IMR-90 (cell line): ENCODE results near the gene CXXC4. TPM values are rescaled to one million over a fixed set of nuclear protein-coding genes. Genes with fewer than 3 reads are reported as not detected.

Source experiments
- ATAC-seq: fragments of 200-7000 bp; cut with Tn5 transposase; 2 replicates; pipeline ENCODE4 v1.9.1; 2020; ENCODE audit warnings: low read depth, mild to moderate bottlenecking, moderate library complexity
- BruUV-seq: library from RNA; stranded (reverse); fragments of 400-500 nt; replicated peaks from 2 replicates; lab custom pipeline; 2021; lab: Mats Ljungman, UMichigan
- CTCF ChIA-PET: fragments of 300-600 bp; formaldehyde crosslinking; extraction: SDS; loops from one replicate; lab custom pipeline; 2021; ENCODE audit warnings: antibody characterized with exemption; lab: Yijun Ruan, JAX
- POLR2A ChIA-PET: fragments of 300-600 bp; sonication (Branson Sonifier 250); formaldehyde crosslinking; loops from one replicate; lab custom pipeline; 2022; ENCODE audit warnings: antibody characterized with exemption; ENCODE audit not compliant: unreplicated experiment; lab: Charles Lee
- DNase-seq: peaks from one replicate; pipeline ENCODE4 v3.0.0; 2013
- H2AFZ ChIP-seq: replicated peaks from 2 replicates; pipeline ENCODE3; 2013; ENCODE audit warnings: low read length, mild to moderate bottlenecking; ENCODE audit not compliant: poor library complexity
- H2AK5ac ChIP-seq: 2 replicates; pipeline ENCODE4 v1.6.1; 2013; ENCODE audit warnings: low read depth, low read length, inconsistent platforms
- H2AK9ac ChIP-seq: replicated peaks from 2 replicates; pipeline ENCODE3; 2013; ENCODE audit warnings: mild to moderate bottlenecking, low read depth, low read length, moderate library complexity; ENCODE audit not compliant: poor library complexity
- H2BK120ac ChIP-seq: 2 replicates; pipeline ENCODE4 v1.6.1; 2013; ENCODE audit warnings: low read depth, low read length, inconsistent platforms
- H2BK15ac ChIP-seq: 3 replicates; pipeline ENCODE4 v1.6.1; 2013; ENCODE audit warnings: low read depth, low read length, inconsistent platforms
- H2BK20ac ChIP-seq: 2 replicates; pipeline ENCODE4 v1.6.1; 2013; ENCODE audit warnings: low read depth, mild to moderate bottlenecking, inconsistent platforms, low read length, moderate library complexity
- H2BK5ac ChIP-seq: 2 replicates; pipeline ENCODE4 v1.6.1; 2013; ENCODE audit warnings: mild to moderate bottlenecking, low read depth, low read length, inconsistent platforms; ENCODE audit not compliant: poor library complexity, severe bottlenecking
- H3K14ac ChIP-seq: replicated peaks from 2 replicates; pipeline ENCODE4 v1.6.1; 2013; ENCODE audit warnings: low read depth, low read length, inconsistent platforms
- H3K18ac ChIP-seq: 2 replicates; pipeline ENCODE4 v1.6.1; 2013; ENCODE audit warnings: low read depth, low read length, control low read depth
- H3K23ac ChIP-seq: 2 replicates; pipeline ENCODE4 v1.6.1; 2013; ENCODE audit warnings: low read depth, low read length, inconsistent platforms
- H3K27ac ChIP-seq: 2 replicates; pipeline ENCODE4 v1.5.1; 2013; ENCODE audit warnings: mild to moderate bottlenecking, control low read depth, low read length; ENCODE audit not compliant: insufficient read depth
- H3K27me3 ChIP-seq: 2 replicates; pipeline ENCODE4 v1.6.1; 2013; ENCODE audit warnings: low read length; ENCODE audit not compliant: control insufficient read depth, insufficient read depth
- H3K36me3 ChIP-seq: 2 replicates; pipeline ENCODE4 v1.6.1; 2013; ENCODE audit warnings: low read length, mixed read lengths; ENCODE audit not compliant: control insufficient read depth, insufficient read depth
- H3K4ac ChIP-seq: 2 replicates; pipeline ENCODE4 v1.6.1; 2013; ENCODE audit warnings: low read depth, low read length, inconsistent platforms
- H3K4me1 ChIP-seq: 2 replicates; pipeline ENCODE4 v1.6.1; 2013; ENCODE audit warnings: low read length, mixed read lengths; ENCODE audit not compliant: control insufficient read depth, insufficient read depth
- H3K4me2 ChIP-seq: 2 replicates; pipeline ENCODE4 v1.6.1; 2013; ENCODE audit warnings: low read depth, mild to moderate bottlenecking, control low read depth, low read length, moderate library complexity
- H3K4me3 ChIP-seq: 2 replicates; pipeline ENCODE4 v1.5.1; 2013; ENCODE audit warnings: low read depth, mild to moderate bottlenecking, control low read depth, low read length, moderate library complexity; ENCODE audit not compliant: insufficient read depth
- H3K56ac ChIP-seq: 2 replicates; pipeline ENCODE4 v1.6.1; 2013; ENCODE audit warnings: low read length, inconsistent platforms; ENCODE audit not compliant: insufficient read depth; ENCODE audit errors: extremely low read depth
- H3K79me1 ChIP-seq, 2 experiments: 2 replicates each; pipeline ENCODE4 v1.6.1; 2013; ENCODE audit warnings: low read length in 2 of 2, inconsistent platforms in 1 of 2, low read depth in 1 of 2
- H3K9ac ChIP-seq: 2 replicates; pipeline ENCODE4 v1.6.1; 2013; ENCODE audit warnings: low read depth, low read length, control low read depth
- H3K9me1 ChIP-seq: 2 replicates; pipeline ENCODE4 v1.6.1; 2013; ENCODE audit warnings: low read length, inconsistent platforms; ENCODE audit not compliant: insufficient read depth
- H3K9me3 ChIP-seq: 2 replicates; pipeline ENCODE4 v1.6.1; 2013; ENCODE audit warnings: low read length; ENCODE audit not compliant: control insufficient read depth, insufficient read depth
- H4K20me1 ChIP-seq: 2 replicates; pipeline ENCODE4 v1.6.1; 2013; ENCODE audit warnings: low read length, inconsistent platforms; ENCODE audit not compliant: insufficient read depth
- H4K5ac ChIP-seq: 2 replicates; pipeline ENCODE4 v1.6.1; 2013; ENCODE audit warnings: mild to moderate bottlenecking, low read depth, low read length, control low read depth
- H4K8ac ChIP-seq, 2 experiments: 2 replicates each; pipeline ENCODE4 v1.6.1; 2013; ENCODE audit warnings: low read depth in 2 of 2, low read length in 2 of 2, control low read depth in 1 of 2, inconsistent platforms in 1 of 2
- H4K91ac ChIP-seq: 2 replicates; pipeline ENCODE4 v1.6.1; 2013; ENCODE audit warnings: low read depth, low read length, inconsistent platforms; ENCODE audit not compliant: insufficient read depth
- CHD1 ChIP-seq: IDR thresholded peaks from 2 replicates; pipeline ENCODE4 v1.6.1; 2012; ENCODE audit warnings: low read depth, low read length, improper control_type of control experiment
- MXI1 ChIP-seq: IDR thresholded peaks from 2 replicates; pipeline ENCODE4 v1.6.1; 2012; ENCODE audit warnings: low read depth, mild to moderate bottlenecking, low read length, moderate library complexity, borderline replicate concordance
- NFE2L2 ChIP-seq: fragments of 150-350 bp; IDR thresholded peaks from 2 replicates; pipeline ENCODE4 v1.6.1; 2016; ENCODE audit warnings: low read depth, mild to moderate bottlenecking, low read length
- POLR2A ChIP-seq: IDR thresholded peaks from 2 replicates; pipeline ENCODE4 v1.6.1; 2012; ENCODE audit warnings: mild to moderate bottlenecking, low read depth, low read length
- WGBS, 2 experiments: methylation state at CpG; one replicate each; pipeline versions ENCODE4 v1.1.5 to v1.1.7; 2013; ENCODE audit warnings: missing lambda C conversion rate in 2 of 2; ENCODE audit not compliant: insufficient read length in 1 of 2; ENCODE audit errors: extremely low coverage in 2 of 2; 5-methylcytosine and 5-hydroxymethylcytosine counted together
- dilution Hi-C: fragments of 300-500 bp; cut with HindIII; formaldehyde crosslinking; loops from one replicate; pipeline ENCODE4 v1.14.3; 2018; ENCODE audit warnings: low sequenced_read_pairs; ENCODE audit not compliant: unreplicated experiment
- in situ Hi-C: fragments of 300-500 bp; cut with MboI; formaldehyde crosslinking; loops from 3 replicates; pipeline ENCODE4 v1.14.3; 2019; ENCODE audit warnings: low sequenced_read_pairs, inconsistent platforms, mixed read lengths
- intact Hi-C: fragments of 100-400 bp; cut with micrococcal nuclease; formaldehyde crosslinking; loops from 2 replicates; pipeline ENCODE4 v1.10.0; 2022
- polyA plus RNA-seq, 3 experiments: library from polyadenylated mRNA; depleted of rRNA; stranded (reverse); fragments of >200 nt; gene quantifications; 2 replicates each; pipeline ENCODE4 v1.2.3, GENCODE V29; 2012; ENCODE audit warnings: low replicate concordance in 1 of 3
- total RNA-seq: library from RNA; depleted of rRNA; stranded (reverse); fragments of >200 nt; gene quantifications from 2 replicates; pipeline ENCODE4 v1.2.3, GENCODE V29; 2012
- TF ChIP-seq, protein P1 (sequence below): fragments of 150-350 bp; IDR thresholded peaks from 2 replicates; pipeline ENCODE4 v1.6.1; 2017; ENCODE audit warnings: mild to moderate bottlenecking, antibody characterized with exemption, low read length, low read depth

Gene CXXC4
- total and polyA plus RNA-seq, 2 of the 4 experiments (the other 2 are of a cell fraction) = not detected

DNA sequence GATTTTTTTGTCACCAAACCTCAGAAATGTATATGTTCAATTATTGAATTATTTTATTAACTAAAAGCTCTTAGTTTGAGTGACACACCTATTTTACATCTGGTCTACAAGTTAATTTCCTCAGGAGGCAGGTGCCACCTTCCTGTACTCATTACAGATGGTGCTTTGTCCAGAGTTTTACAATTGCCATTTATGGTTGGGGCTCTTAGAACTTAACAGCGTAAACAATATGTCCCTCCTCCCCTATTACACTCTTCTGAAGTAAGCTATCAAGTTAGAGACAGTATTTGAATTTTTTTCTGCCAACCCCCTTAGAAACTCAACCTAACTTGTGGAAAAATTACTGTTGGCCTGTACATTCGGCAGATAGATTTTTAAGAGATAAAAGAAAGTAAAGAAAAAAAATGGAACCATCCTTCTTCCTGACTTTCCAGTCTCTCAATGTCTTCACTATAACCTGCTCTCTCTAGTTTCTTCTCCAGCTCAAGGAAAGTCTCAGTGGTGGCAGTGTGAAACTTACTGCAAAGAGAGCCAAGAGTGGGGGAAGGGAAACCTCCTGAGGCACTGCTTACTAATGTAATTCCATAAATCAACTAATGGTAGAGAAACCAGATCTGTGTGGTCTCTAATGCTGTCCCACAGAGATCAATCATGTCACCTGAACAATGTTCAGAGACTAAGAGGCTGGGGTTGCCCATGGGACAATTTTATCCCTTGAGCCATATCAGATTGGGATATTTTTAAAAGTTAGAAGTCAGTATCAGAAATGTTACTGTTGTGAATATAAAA lies 7.8 kb downstream of the CXXC4 start:
- H4K91ac ChIP-seq = no peak overlapping the region
- H3K4ac ChIP-seq = no peak overlapping the region
- TF ChIP-seq POLR2A = no peak
- no peak for TF ChIP-seq MXI1
- no peak for TF ChIP-seq NFE2L2
- TF ChIP-seq CHD1 = no peak
- TF ChIP-seq, protein P1, sequence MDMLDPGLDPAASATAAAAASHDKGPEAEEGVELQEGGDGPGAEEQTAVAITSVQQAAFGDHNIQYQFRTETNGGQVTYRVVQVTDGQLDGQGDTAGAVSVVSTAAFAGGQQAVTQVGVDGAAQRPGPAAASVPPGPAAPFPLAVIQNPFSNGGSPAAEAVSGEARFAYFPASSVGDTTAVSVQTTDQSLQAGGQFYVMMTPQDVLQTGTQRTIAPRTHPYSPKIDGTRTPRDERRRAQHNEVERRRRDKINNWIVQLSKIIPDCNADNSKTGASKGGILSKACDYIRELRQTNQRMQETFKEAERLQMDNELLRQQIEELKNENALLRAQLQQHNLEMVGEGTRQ = no peak
- H3K18ac ChIP-seq = no peak overlapping the region
- H3K23ac ChIP-seq = no peak overlapping the region
- no peak overlapping the region for H2BK20ac ChIP-seq
- no peak overlapping the region for H3K56ac ChIP-seq
- no peak for ATAC-seq
- no peak for DNase-seq
- no peak overlapping the region for H2AFZ ChIP-seq
- H3K36me3 ChIP-seq = no peaks in the 10 kb centered on the region
- no peak overlapping the region for H3K4me3 ChIP-seq
- in situ Hi-C loops (no loop called here), dilution Hi-C loops (no loop called here), intact Hi-C loops (no loop called here)
- H3K4me2 ChIP-seq = no peak overlapping the region
- no peaks in the 10 kb centered on the region for H3K9me3 ChIP-seq
- H3K4me1 ChIP-seq = no peaks in the 10 kb centered on the region
- no peak overlapping the region for H3K9ac ChIP-seq
- no peaks in the 10 kb centered on the region for H4K20me1 ChIP-seq
- H2AK9ac ChIP-seq = no peak overlapping the region
- H2BK120ac ChIP-seq = no peak overlapping the region
- no peak overlapping the region for H4K8ac ChIP-seq
- ChIA-PET POLR2A (no interaction called here), CTCF (no interaction called here)
- no peaks in the 10 kb centered on the region for H3K79me1 ChIP-seq
- no peak overlapping the region for H2BK5ac ChIP-seq
- no peak overlapping the region for H2AK5ac ChIP-seq
- no TSS peak for BruUV-seq
- no peak overlapping the region for H2BK15ac ChIP-seq
- H4K5ac ChIP-seq = no peak overlapping the region
- peaks cover 8% of the 10 kb centered on the region; the same call in 1 of the 2 replicates for H3K27me3 ChIP-seq
- no peak overlapping the region for H3K14ac ChIP-seq
- no peak overlapping the region for H3K27ac ChIP-seq
- no peaks in the 10 kb centered on the region for H3K9me1 ChIP-seq
- no CpG with 5 or more reads among the region's 2 CpGs for WGBS, 2 experiments
